Uterus (tissue), 2 donors: ENCODE measurements around the gene PRKCG.

Experiments used
- CTCF ChIP-seq, 4 experiments: fragments of 200-600 bp in 2 of 4; fragments of 450-650 bp in 2 of 4; sonication (generic) in 2 of 4; IDR thresholded peaks; one replicate each; pipeline ENCODE4 v1.5.1; 2016 to 2019; ENCODE audit warnings: antibody characterized with exemption in 4 of 4, mild to moderate bottlenecking in 2 of 4, moderate library complexity in 1 of 4
- POLR2A ChIP-seq, 2 donors: fragments of 450-650 bp; IDR thresholded peaks; one replicate each; pipeline ENCODE4 v1.6.1; 2016; ENCODE audit warnings: antibody characterized with exemption in 2 of 2, mild to moderate bottlenecking in 1 of 2, moderate library complexity in 1 of 2

GRCh38 chr19:53882391-53883050 lies 524 bp downstream of the PRKCG start:
- no peak for TF ChIP-seq POLR2A (IDR thresholded peaks at IDR 0.05)
- TF ChIP-seq CTCF (IDR thresholded peaks at IDR 0.05): no peak
